MM.1S (cell line): ENCODE measurements around the gene DCAF6.

Experiments used
- DNase-seq: peaks from one replicate; pipeline ENCODE4 v3.0.0-alpha.2; 2015
- H2AFZ ChIP-seq: fragments of 300-600 bp; sonication (generic); 2 replicates; pipeline ENCODE4 v1.6.0; 2016; ENCODE audit warnings: antibody characterized with exemption, low read length
- H3F3A ChIP-seq: fragments of 300-600 bp; sonication (generic); 2 replicates; pipeline ENCODE4 v1.6.1; 2016; ENCODE audit warnings: mild to moderate bottlenecking, antibody characterized with exemption, low read length, moderate library complexity, mixed read lengths; ENCODE audit not compliant: insufficient read depth
- H3K27ac ChIP-seq: fragments of 300-600 bp; sonication (generic); 2 replicates; pipeline ENCODE4 v1.5.1; 2016; ENCODE audit warnings: mild to moderate bottlenecking, low read length
- H3K27me3 ChIP-seq: fragments of 300-600 bp; sonication (generic); replicated peaks from 2 replicates; pipeline ENCODE4 v1.6.0; 2016; ENCODE audit warnings: low read length; ENCODE audit not compliant: insufficient read depth
- H3K36me3 ChIP-seq: fragments of 300-600 bp; sonication (generic); replicated peaks from 2 replicates; pipeline ENCODE4 v1.6.1; 2016; ENCODE audit warnings: mild to moderate bottlenecking, low read length, mixed read lengths; ENCODE audit not compliant: insufficient read depth
- H3K4me1 ChIP-seq: fragments of 300-600 bp; sonication (generic); 2 replicates; pipeline ENCODE4 v1.6.1; 2016; ENCODE audit warnings: low read length, mixed read lengths
- H3K4me2 ChIP-seq: fragments of 300-600 bp; sonication (generic); 2 replicates; pipeline ENCODE4 v1.6.0; 2016; ENCODE audit warnings: low read depth, low read length
- H3K4me3 ChIP-seq: fragments of 300-600 bp; sonication (generic); 2 replicates; pipeline ENCODE4 v1.5.1; 2016; ENCODE audit warnings: low read length, mixed read lengths
- H3K79me2 ChIP-seq: fragments of 300-600 bp; sonication (generic); 2 replicates; pipeline ENCODE4 v1.6.1; 2016; ENCODE audit warnings: mixed run types, low read length, mixed read lengths
- H3K9ac ChIP-seq: fragments of 300-600 bp; sonication (generic); 2 replicates; pipeline ENCODE4 v1.6.1; 2016; ENCODE audit warnings: low read length, mixed read lengths
- H3K9me2 ChIP-seq: fragments of 300-600 bp; sonication (generic); replicated peaks from 2 replicates; pipeline ENCODE4 v1.6.1; 2016; ENCODE audit warnings: mild to moderate bottlenecking, low read length, mixed read lengths; ENCODE audit not compliant: insufficient read depth
- H3K9me3 ChIP-seq: fragments of 300-600 bp; sonication (generic); replicated peaks from 2 replicates; pipeline ENCODE4 v1.6.1; 2016; ENCODE audit warnings: mild to moderate bottlenecking, low read length, mixed read lengths; ENCODE audit not compliant: insufficient read depth
- H4K20me1 ChIP-seq: fragments of 300-600 bp; sonication (generic); 2 replicates; pipeline ENCODE4 v1.6.1; 2016; ENCODE audit warnings: mild to moderate bottlenecking, low read length, moderate library complexity, mixed read lengths; ENCODE audit not compliant: insufficient read depth
- EZH2 ChIP-seq: fragments of 300-600 bp; sonication (generic); optimal IDR thresholded peaks from 2 replicates; pipeline ENCODE3; 2017; ENCODE audit warnings: low read depth, mild to moderate bottlenecking, antibody characterized with exemption, low read length, mixed read lengths
- EZH2phosphoT487 ChIP-seq: fragments of 300-600 bp; sonication (generic); IDR thresholded peaks from 2 replicates; pipeline ENCODE4 v1.6.1; 2018; ENCODE audit warnings: antibody characterized with exemption, low read length
- TF ChIP-seq, protein P1 (sequence below): fragments of 300-600 bp; sonication (generic); IDR thresholded peaks from 2 replicates; pipeline ENCODE4 v1.5.1; 2016; ENCODE audit warnings: antibody characterized with exemption, low read length, mixed read lengths

The DCAF6 gene

DNA sequence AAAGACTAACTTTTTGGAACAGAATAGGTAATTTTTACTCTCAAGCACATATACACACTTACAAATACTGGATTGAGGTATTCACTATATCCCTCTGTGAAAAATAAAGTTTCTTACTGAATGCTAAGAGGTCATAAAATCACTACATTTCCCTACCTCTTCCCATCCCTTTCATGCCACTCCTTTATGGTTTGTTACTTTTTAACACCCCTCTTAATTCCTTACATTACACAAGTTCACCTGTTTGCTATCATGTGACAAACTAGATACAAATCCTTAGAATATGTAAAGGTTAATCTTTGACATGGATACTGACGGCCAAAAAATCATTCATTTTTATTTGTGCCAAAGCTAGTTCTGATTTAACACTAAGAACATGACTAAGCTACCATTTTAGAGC is 6.8 kb upstream of the DCAF6 start:
- Histone ChIP-seq H3K79me2 (peaks cover 85% of the 10 kb centered on the region), H3K4me3 (no peak overlapping the region), H3K9me3 (no peaks in the 10 kb centered on the region), H3K4me2 (no peak overlapping the region), H3K36me3 (no peaks in the 10 kb centered on the region), H3K9me2 (no peaks in the 10 kb centered on the region), H3K27me3 (no peaks in the 10 kb centered on the region), H3F3A (peaks cover 2% of the 10 kb centered on the region; the same call in 1 of the 2 replicates), H2AFZ (no peak overlapping the region), H4K20me1 (no peaks in the 10 kb centered on the region), H3K9ac (no peak overlapping the region), H3K27ac (no peak overlapping the region), H3K4me1 (peaks cover 7% of the 10 kb centered on the region)
- no peak for TF ChIP-seq EZH2phosphoT487
- no peak for DNase-seq

DNA sequence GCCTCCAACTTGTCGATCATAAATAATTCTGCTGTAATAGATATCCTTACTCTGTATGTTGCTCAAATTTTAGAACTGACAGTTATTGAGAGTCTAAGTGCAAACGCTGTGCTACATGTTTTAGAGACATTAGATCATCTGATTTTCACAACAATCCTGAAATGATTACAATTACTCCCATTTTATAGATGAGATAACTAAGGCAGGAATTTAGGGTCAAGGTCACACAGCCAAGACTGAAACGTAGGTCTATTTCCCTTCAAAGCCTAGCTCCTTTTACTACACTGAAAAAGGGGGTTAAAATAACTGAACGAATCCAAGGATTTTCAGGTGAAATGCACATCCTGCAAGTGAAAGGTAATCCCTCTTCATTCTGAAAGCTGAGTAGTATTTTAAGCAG is 2.7 kb upstream of the DCAF6 start:
- TF ChIP-seq EZH2phosphoT487 (no peak), EZH2 (no peak)
- TF ChIP-seq, protein P1, sequence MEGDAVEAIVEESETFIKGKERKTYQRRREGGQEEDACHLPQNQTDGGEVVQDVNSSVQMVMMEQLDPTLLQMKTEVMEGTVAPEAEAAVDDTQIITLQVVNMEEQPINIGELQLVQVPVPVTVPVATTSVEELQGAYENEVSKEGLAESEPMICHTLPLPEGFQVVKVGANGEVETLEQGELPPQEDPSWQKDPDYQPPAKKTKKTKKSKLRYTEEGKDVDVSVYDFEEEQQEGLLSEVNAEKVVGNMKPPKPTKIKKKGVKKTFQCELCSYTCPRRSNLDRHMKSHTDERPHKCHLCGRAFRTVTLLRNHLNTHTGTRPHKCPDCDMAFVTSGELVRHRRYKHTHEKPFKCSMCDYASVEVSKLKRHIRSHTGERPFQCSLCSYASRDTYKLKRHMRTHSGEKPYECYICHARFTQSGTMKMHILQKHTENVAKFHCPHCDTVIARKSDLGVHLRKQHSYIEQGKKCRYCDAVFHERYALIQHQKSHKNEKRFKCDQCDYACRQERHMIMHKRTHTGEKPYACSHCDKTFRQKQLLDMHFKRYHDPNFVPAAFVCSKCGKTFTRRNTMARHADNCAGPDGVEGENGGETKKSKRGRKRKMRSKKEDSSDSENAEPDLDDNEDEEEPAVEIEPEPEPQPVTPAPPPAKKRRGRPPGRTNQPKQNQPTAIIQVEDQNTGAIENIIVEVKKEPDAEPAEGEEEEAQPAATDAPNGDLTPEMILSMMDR, result no peak
- Histone ChIP-seq H3K79me2 (peaks cover 86% of the 10 kb centered on the region), H3K4me3 (peak overlapping the region; percentile 82; the same call in 1 of the 2 replicates), H3K27me3 (no peaks in the 10 kb centered on the region), H3F3A (peaks cover 26% of the 10 kb centered on the region), H2AFZ (no peak overlapping the region), H3K4me2 (peak overlapping the region; percentile 69), H4K20me1 (no peaks in the 10 kb centered on the region), H3K4me1 (peaks cover 15% of the 10 kb centered on the region), H3K9me2 (no peaks in the 10 kb centered on the region), H3K27ac (no peak overlapping the region), H3K36me3 (no peaks in the 10 kb centered on the region), H3K9ac (peak overlapping the region; percentile 91; the same call in 1 of the 2 replicates), H3K9me3 (no peaks in the 10 kb centered on the region)
- no peak for DNase-seq

DNA sequence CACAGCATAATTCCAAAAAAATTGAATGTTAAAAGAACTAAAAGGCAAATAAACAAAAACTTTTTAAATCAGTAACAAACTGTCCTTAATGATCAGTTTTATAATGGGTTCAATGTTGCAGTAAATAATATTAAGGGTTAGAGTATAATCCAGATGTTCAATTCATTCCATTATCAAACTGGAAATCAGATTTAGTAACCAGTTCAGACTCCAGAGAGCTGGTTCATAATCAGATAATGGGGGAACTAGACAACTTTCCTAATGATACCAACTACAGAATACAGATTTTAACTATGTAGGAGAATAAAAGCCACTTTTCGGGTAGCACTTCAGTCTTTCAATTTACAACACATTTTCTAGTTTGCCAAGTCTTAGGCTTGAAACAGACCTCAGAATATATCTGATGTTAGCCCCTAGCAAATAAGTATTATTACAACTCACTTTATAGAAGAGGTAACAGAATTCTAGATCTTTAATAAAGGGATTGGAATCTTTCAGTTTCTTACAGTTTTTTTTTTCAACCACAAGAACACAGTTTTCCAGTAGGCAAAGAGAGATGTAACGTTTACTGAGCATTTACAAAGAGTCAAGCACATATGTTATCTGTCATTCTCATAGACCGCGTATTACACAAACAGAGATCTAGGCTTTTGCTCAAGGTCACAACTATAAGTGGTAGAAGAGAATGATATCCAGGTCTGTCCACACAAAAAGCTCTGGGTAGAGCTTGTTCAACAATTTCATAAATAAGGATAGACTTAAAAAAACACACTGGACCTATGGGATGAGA is 1.9 kb upstream of the DCAF6 start:
- TF ChIP-seq, protein P1, result no peak
- TF ChIP-seq EZH2phosphoT487, result no peak
- TF ChIP-seq EZH2, result no peak
- Histone ChIP-seq H3K4me2 (peak overlapping the region; percentile 69), H3K9me2 (no peaks in the 10 kb centered on the region), H3K27ac (peak overlapping the region; percentile 93; the same call in 1 of the 2 replicates), H3K4me1 (peaks cover 15% of the 10 kb centered on the region), H3K4me3 (peak overlapping the region; percentile 82), H2AFZ (peak overlapping the region; percentile 46), H3K27me3 (no peaks in the 10 kb centered on the region), H3K9ac (peak overlapping the region; percentile 91), H4K20me1 (no peaks in the 10 kb centered on the region), H3K9me3 (no peaks in the 10 kb centered on the region), H3F3A (peaks cover 26% of the 10 kb centered on the region), H3K79me2 (peaks cover 86% of the 10 kb centered on the region), H3K36me3 (no peaks in the 10 kb centered on the region)
- peak; percentile 37 for DNase-seq
